ENCODE results near the gene NPNT. TPM values are rescaled to one million over a fixed set of nuclear protein-coding genes. Genes with fewer than 3 reads are reported as not detected.

The NPNT gene
- total RNA-seq, 1 donor from 2014 or later = not detected

DNA sequence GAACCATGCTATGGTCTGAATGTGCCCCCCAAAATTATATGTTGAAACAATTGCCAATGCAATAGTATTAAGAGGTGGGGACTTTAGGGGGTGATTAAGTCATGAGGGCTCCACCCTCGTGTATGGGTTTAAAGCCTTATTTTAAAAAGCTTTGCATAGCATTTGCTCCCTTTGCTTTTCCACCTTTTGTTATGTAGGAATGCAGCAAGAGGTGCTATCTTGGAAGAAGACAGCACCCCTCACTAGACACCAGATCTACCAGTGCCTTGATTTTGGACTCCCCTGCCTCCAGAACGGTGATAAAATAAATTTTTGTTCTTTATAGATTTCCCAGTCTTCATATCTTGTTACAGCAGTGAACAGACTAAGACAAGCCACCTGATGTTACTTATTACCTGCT lies 23.3 kb upstream of the NPNT start:
- TF ChIP-seq CTCF (IDR thresholded peaks at IDR 0.05) (no peak), EZH2 (IDR thresholded peaks at IDR 0.05) (no peak), EZH2phosphoT487 (IDR thresholded peaks at IDR 0.05) (no peak)
- Histone ChIP-seq H3K4me3 (no peak overlapping the region), H4K20me1 (ENCODE audit: low read depth) (no peaks in the 10 kb centered on the region), H3K27me3 (no peaks in the 10 kb centered on the region), H3F3A (ENCODE audit: low read depth) (no peaks in the 10 kb centered on the region), H3K36me3 (no peaks in the 10 kb centered on the region), H3K79me2 (ENCODE audit: low read depth) (no peaks in the 10 kb centered on the region), H3K4me2 (no peak overlapping the region), H2AFZ (replicated peaks) (no peak overlapping the region), H3K27ac (no peak overlapping the region), H3K4me1 (no peaks in the 10 kb centered on the region), H3K9me3 (ENCODE audit: low read depth) (no peaks in the 10 kb centered on the region), H3K9ac (no peak overlapping the region)
- H3K4me1 Mint-ChIP-seq = no peaks in the 10 kb centered on the region
- no peak overlapping the region for H3K4me3 Mint-ChIP-seq
- DNase-seq (ENCODE audit: low spot score) = no peak
- H3K9me3 Mint-ChIP-seq = no peaks in the 10 kb centered on the region
- no peaks in the 10 kb centered on the region for H3K36me3 Mint-ChIP-seq
- no peak overlapping the region for H3K27ac Mint-ChIP-seq
- no peaks in the 10 kb centered on the region for H3K27me3 Mint-ChIP-seq (ENCODE audit: insufficient read depth, low read depth)

DNA sequence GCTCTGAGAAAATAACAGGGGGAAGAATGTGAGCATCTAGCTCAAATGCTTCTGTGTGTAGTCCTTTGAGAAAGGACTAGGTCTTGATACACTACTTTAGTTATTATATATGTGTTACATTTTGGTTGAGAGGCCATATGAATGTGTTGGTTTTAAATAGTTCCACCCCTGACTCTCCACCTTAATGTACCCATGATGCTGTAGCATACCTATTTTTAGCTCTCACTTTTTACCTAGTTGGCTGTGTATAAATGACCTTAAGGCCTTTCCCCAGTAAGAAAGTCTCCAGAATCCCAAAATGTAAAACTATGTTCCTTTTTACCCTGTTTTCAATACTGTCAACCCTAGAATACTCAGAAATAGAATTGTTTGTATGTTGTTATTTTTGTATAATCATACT lies 20.0 kb upstream of the NPNT start:
- no peaks in the 10 kb centered on the region for H3K4me1 ChIP-seq
- TF ChIP-seq EZH2 (IDR thresholded peaks at IDR 0.05) (no peak), CTCF (IDR thresholded peaks at IDR 0.05) (no peak), EZH2phosphoT487 (IDR thresholded peaks at IDR 0.05) (no peak)
- no peaks in the 10 kb centered on the region for H3K4me1 Mint-ChIP-seq

GRCh38 chr4:105878668-105879067 lies 16.6 kb upstream of the NPNT start:
- DNase-seq (ENCODE audit: low spot score) = no peak
- H3K79me2 ChIP-seq (ENCODE audit: low read depth) = no peaks in the 10 kb centered on the region
- Mint-ChIP-seq H3K36me3 (no peaks in the 10 kb centered on the region), H3K27ac (no peak overlapping the region), H3K27me3 (ENCODE audit: insufficient read depth, low read depth) (no peaks in the 10 kb centered on the region), H3K4me1 (no peaks in the 10 kb centered on the region), H3K9me3 (no peaks in the 10 kb centered on the region), H3K4me3 (no peak overlapping the region)
- H3K36me3 ChIP-seq = no peaks in the 10 kb centered on the region
- no peak overlapping the region for H3K27ac ChIP-seq
- H2AFZ ChIP-seq (replicated peaks) = no peak overlapping the region
- no peaks in the 10 kb centered on the region for H3K27me3 ChIP-seq
- H3K4me3 ChIP-seq = no peak overlapping the region
- no peaks in the 10 kb centered on the region for H3K4me1 ChIP-seq
- H3K9ac ChIP-seq = no peak overlapping the region
- H3F3A ChIP-seq (ENCODE audit: low read depth) = no peaks in the 10 kb centered on the region
- no peaks in the 10 kb centered on the region for H4K20me1 ChIP-seq (ENCODE audit: low read depth)
- H3K9me3 ChIP-seq (ENCODE audit: low read depth) = no peaks in the 10 kb centered on the region
- no peak overlapping the region for H3K4me2 ChIP-seq
- TF ChIP-seq EZH2phosphoT487 (IDR thresholded peaks at IDR 0.05) (no peak), CTCF (IDR thresholded peaks at IDR 0.05) (no peak), EZH2 (IDR thresholded peaks at IDR 0.05) (no peak)

More for the DNA sequence above, 20.0 kb upstream of the NPNT start:
- Histone ChIP-seq H3K4me3 (no peak overlapping the region), H3K79me2 (ENCODE audit: low read depth) (no peaks in the 10 kb centered on the region), H3K9ac (no peak overlapping the region), H4K20me1 (ENCODE audit: low read depth) (no peaks in the 10 kb centered on the region), H3K4me2 (no peak overlapping the region), H3F3A (ENCODE audit: low read depth) (no peaks in the 10 kb centered on the region), H3K27ac (no peak overlapping the region), H3K27me3 (no peaks in the 10 kb centered on the region), H3K36me3 (no peaks in the 10 kb centered on the region), H2AFZ (replicated peaks) (no peak overlapping the region), H3K9me3 (ENCODE audit: low read depth) (no peaks in the 10 kb centered on the region)
- no peaks in the 10 kb centered on the region for H3K36me3 Mint-ChIP-seq
- no peak for DNase-seq (ENCODE audit: low spot score)
- H3K9me3 Mint-ChIP-seq = no peaks in the 10 kb centered on the region
- H3K27ac Mint-ChIP-seq = no peak overlapping the region
- no peaks in the 10 kb centered on the region for H3K27me3 Mint-ChIP-seq (ENCODE audit: insufficient read depth, low read depth)
- no peak overlapping the region for H3K4me3 Mint-ChIP-seq

Data from neural progenitor cell (in vitro differentiated cells).